OCI-LY3 (cell line): ENCODE measurements around the gene SCUBE2.

Experiments used
- EZH2phosphoT487 ChIP-seq: fragments of 200-600 bp; shearing (Covaris generic); IDR thresholded peaks from 2 replicates; pipeline ENCODE4 v1.6.1; 2018; ENCODE audit warnings: antibody characterized with exemption, mixed run types, low read depth
- TF ChIP-seq, protein P1 (sequence below): fragments of 200-600, 300-600 bp; sonication (generic); IDR thresholded peaks from 2 replicates; pipeline ENCODE4 v1.5.1; 2014; ENCODE audit warnings: antibody characterized with exemption, low read length, low read depth

- TF ChIP-seq, protein P1, sequence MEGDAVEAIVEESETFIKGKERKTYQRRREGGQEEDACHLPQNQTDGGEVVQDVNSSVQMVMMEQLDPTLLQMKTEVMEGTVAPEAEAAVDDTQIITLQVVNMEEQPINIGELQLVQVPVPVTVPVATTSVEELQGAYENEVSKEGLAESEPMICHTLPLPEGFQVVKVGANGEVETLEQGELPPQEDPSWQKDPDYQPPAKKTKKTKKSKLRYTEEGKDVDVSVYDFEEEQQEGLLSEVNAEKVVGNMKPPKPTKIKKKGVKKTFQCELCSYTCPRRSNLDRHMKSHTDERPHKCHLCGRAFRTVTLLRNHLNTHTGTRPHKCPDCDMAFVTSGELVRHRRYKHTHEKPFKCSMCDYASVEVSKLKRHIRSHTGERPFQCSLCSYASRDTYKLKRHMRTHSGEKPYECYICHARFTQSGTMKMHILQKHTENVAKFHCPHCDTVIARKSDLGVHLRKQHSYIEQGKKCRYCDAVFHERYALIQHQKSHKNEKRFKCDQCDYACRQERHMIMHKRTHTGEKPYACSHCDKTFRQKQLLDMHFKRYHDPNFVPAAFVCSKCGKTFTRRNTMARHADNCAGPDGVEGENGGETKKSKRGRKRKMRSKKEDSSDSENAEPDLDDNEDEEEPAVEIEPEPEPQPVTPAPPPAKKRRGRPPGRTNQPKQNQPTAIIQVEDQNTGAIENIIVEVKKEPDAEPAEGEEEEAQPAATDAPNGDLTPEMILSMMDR: no peak
- no peak for TF ChIP-seq EZH2phosphoT487
Observed at GRCh38 chr11:9057888-9058287, 33.5 kb downstream of the SCUBE2 start.
